Kidney (tissue), 14 donors: ENCODE data around the gene CUEDC1. TPM values are rescaled to one million over a fixed set of nuclear protein-coding genes. Genes with fewer than 3 reads are reported as not detected.

Experiments used
- DNase-seq, 5 donors: peaks; one replicate each; pipeline ENCODE4 v3.0.0-alpha.2; 2013 to 2020
- FAIRE-seq: peaks from 2 replicates; lab custom pipeline; 2012; peaks lifted over from hg19 to GRCh38; lab: Jason Lieb, UNC
- H3K27ac ChIP-seq, 2 donors: one replicate each; pipeline ENCODE4 v1.7.0; 2013; ENCODE audit warnings: low read depth in 2 of 2, low read length in 2 of 2, inconsistent platforms in 1 of 2
- H3K27me3 ChIP-seq: one replicate; pipeline ENCODE4 v1.7.1; 2013; ENCODE audit warnings: low read length, inconsistent platforms; ENCODE audit not compliant: control insufficient read depth, insufficient read depth
- H3K36me3 ChIP-seq, 3 donors: one replicate each; pipeline versions ENCODE4 v1.7.0 to v1.7.1; 2013; ENCODE audit warnings: low read length in 3 of 3, control low read depth in 1 of 3, inconsistent platforms in 1 of 3; ENCODE audit not compliant: insufficient read depth in 3 of 3, control insufficient read depth in 2 of 3
- H3K4me1 ChIP-seq, 3 donors: one replicate each; pipeline versions ENCODE4 v1.7.0 to v1.7.1; 2013; ENCODE audit warnings: low read length in 3 of 3, inconsistent platforms in 1 of 3, low read depth in 1 of 3; ENCODE audit not compliant: control insufficient read depth in 2 of 3, insufficient read depth in 2 of 3
- H3K4me3 ChIP-seq, 3 donors: one replicate each; pipeline versions ENCODE4 v1.7.0 to v1.8.1; 2013; ENCODE audit warnings: low read length in 3 of 3, control low read depth in 1 of 3, inconsistent platforms in 1 of 3
- H3K9ac ChIP-seq, 3 donors: one replicate each; pipeline versions ENCODE4 v1.7.0 to v1.7.1; 2013; ENCODE audit warnings: low read length in 3 of 3, control low read depth in 1 of 3, inconsistent platforms in 1 of 3
- H3K9me3 ChIP-seq, 3 donors: one replicate each; pipeline versions ENCODE4 v1.7.0 to v1.7.1; 2013; ENCODE audit warnings: low read length in 3 of 3, control low read depth in 1 of 3, inconsistent platforms in 1 of 3; ENCODE audit not compliant: control insufficient read depth in 2 of 3, insufficient read depth in 1 of 3
- CTCF ChIP-seq: IDR thresholded peaks from 3 replicates; pipeline ENCODE4 v1.5.1; 2012; ENCODE audit warnings: mild to moderate bottlenecking, moderate library complexity, borderline replicate concordance; ENCODE audit not compliant: insufficient read depth; ENCODE audit errors: extremely low read depth
- intact Hi-C: fragments of 100-400 bp; cut with DNase I; formaldehyde crosslinking; loops from one replicate; pipeline ENCODE4 v1.11.1; 2022
- polyA plus RNA-seq: library from polyadenylated mRNA; stranded (reverse); fragments of 350-450 nt; fragmentation: Illumina TruSeq; extraction: RNeasy Lipid Tissue Mini Kit (QIAGEN cat#74804); gene quantifications from one replicate; pipeline ENCODE4 v1.2.3, GENCODE V29; 2014; ENCODE audit warnings: low read depth, low replicate concordance; ENCODE audit not compliant: insufficient read depth
- total RNA-seq: library from RNA; stranded (reverse); fragmentation: NEBNext Ultra II Directional; extraction: Animal tissue kit (Norgen Biotek cat#: 25700); gene quantifications from one replicate; pipeline ENCODE4 v1.2.1, GENCODE V29; 2021
- donor health status: control.
- donor health status: control.
- donor health status: control.
- donor health status: control.
- donor health status: control.
- donor health status: DM: yes; HTN: yes; CAD: no.
- donor health status: Normal renal cell carcinoma (clear cell type).

Gene CUEDC1
- total and polyA plus RNA-seq, 2 donors from 2014 or later: 33.0 to 52.3 TPM

GRCh38 chr17:57834146-57834741 lies 121.0 kb downstream of the CUEDC1 start:
- Histone ChIP-seq H3K36me3 (peaks cover 4 to 10% (median 4%) of the 10 kb centered on the region in 3 donors), H3K4me1 (peaks cover 8 to 24% (median 23%) of the 10 kb centered on the region in 3 donors), H3K9me3 (no peaks in the 10 kb centered on the region), H3K4me3 (peak overlapping the region in 2 of 3 donors; percentile 7 to 43), H3K27me3 (no peaks in the 10 kb centered on the region), H3K27ac (peak overlapping the region; percentile 73 to 88), H3K9ac (peak overlapping the region in 1 of 3 donors; percentile 37)
- TF ChIP-seq CTCF: peak; percentile 42
- FAIRE-seq (no peak), DNase-seq (peak; percentile 49 to 88 (median 53))
- intact Hi-C loops: loop anchor here (10.0 kb wide), 1 partner anchor 709 kb away; no protein-coding TSS in a partner anchor

GRCh38 chr17:57833179-57833939 lies 121.9 kb downstream of the CUEDC1 start:
- Histone ChIP-seq H3K36me3 (peaks cover 0 to 1% (median 0%) of the 10 kb centered on the region in 3 donors), H3K9me3 (no peaks in the 10 kb centered on the region), H3K27ac (peak overlapping the region; percentile 73 to 88), H3K4me3 (peak overlapping the region; percentile 30 to 53 (median 43)), H3K4me1 (peaks cover 8 to 24% (median 23%) of the 10 kb centered on the region in 3 donors), H3K9ac (peak overlapping the region in 2 of 3 donors; percentile 4 to 67), H3K27me3 (no peaks in the 10 kb centered on the region)
- intact Hi-C loops: loop anchor here (10.0 kb wide), 1 partner anchor 709 kb away; no protein-coding TSS in a partner anchor
- no peak for FAIRE-seq
- peak; percentile 90 for TF ChIP-seq CTCF
- DNase-seq: peak in 4 of 5 donors; percentile 68 to 89 (median 80)

GRCh38 chr17:57832314-57833178 lies 122.7 kb downstream of the CUEDC1 start:
- H3K36me3 ChIP-seq: no peaks in the 10 kb centered on the region
- H3K4me1 ChIP-seq: peaks cover 8 to 24% (median 23%) of the 10 kb centered on the region in 3 donors
- DNase-seq: no peak
- peak overlapping the region in 1 of 3 donors; percentile 43 for H3K4me3 ChIP-seq
- no peak for FAIRE-seq
- H3K9ac ChIP-seq: peak overlapping the region in 2 of 3 donors; percentile 4 to 67
- TF ChIP-seq CTCF: no peak
- H3K27me3 ChIP-seq: no peaks in the 10 kb centered on the region
- intact Hi-C loops: loop anchor here (10.0 kb wide), 1 partner anchor 708 kb away; no protein-coding TSS in a partner anchor
- H3K27ac ChIP-seq: peak overlapping the region; percentile 73 to 88
- H3K9me3 ChIP-seq: no peaks in the 10 kb centered on the region
